H1 (cell line): ENCODE results near the gene MZT2A. TPM values are rescaled to one million over a fixed set of nuclear protein-coding genes. Genes with fewer than 3 reads are reported as not detected.
"Not testable (repeated sequence)": the region's sequence is repeated elsewhere in the genome, so short reads cannot be mapped to it uniquely, and the experiment has no call there.

Experiments used
- CTCF ChIA-PET: fragments of 300-600 bp; sonication (Branson Sonifier 250); formaldehyde crosslinking; loops from one replicate; lab custom pipeline; 2021; ENCODE audit not compliant: partially characterized antibody; lab: Charles Lee
- POLR2A ChIA-PET: fragments of 300-600 bp; sonication (Branson Sonifier 250); formaldehyde crosslinking; loops from one replicate; lab custom pipeline; 2021; ENCODE audit warnings: inconsistent platforms; ENCODE audit not compliant: partially characterized antibody; lab: Charles Lee
- DNase-seq, 2 experiments: peaks; one replicate each; pipeline versions ENCODE4 v3.0.0 to v3.0.0-alpha.2; 2010 to 2022; ENCODE audit warnings: low spot score in 2 of 2, low read depth in 1 of 2, mixed read lengths in 1 of 2
- FAIRE-seq: peaks from 2 replicates; lab custom pipeline; 2011; peaks lifted over from hg19 to GRCh38; lab: Jason Lieb, UNC
- H2AFZ ChIP-seq: 2 replicates; pipeline ENCODE4 v1.8.1; 2012; ENCODE audit warnings: low read length, inconsistent platforms
- H2AK5ac ChIP-seq: 2 replicates; pipeline ENCODE4 v1.6.1; 2013; ENCODE audit warnings: low read depth, low read length
- H2BK120ac ChIP-seq: replicated peaks from 2 replicates; pipeline ENCODE3; 2013; ENCODE audit warnings: low read depth, low read length, inconsistent platforms
- H2BK12ac ChIP-seq: 2 replicates; pipeline ENCODE4 v1.6.1; 2013; ENCODE audit warnings: low read depth, low read length
- H2BK15ac ChIP-seq: 2 replicates; pipeline ENCODE4 v1.6.1; 2013; ENCODE audit warnings: low read length
- H2BK20ac ChIP-seq: 2 replicates; pipeline ENCODE4 v1.6.1; 2013; ENCODE audit warnings: low read length
- H2BK5ac ChIP-seq: 2 replicates; pipeline ENCODE4 v1.6.1; 2013; ENCODE audit warnings: low read depth, low read length
- H3K14ac ChIP-seq: 2 replicates; pipeline ENCODE4 v1.6.1; 2013; ENCODE audit warnings: inconsistent platforms; ENCODE audit not compliant: insufficient read length
- H3K18ac ChIP-seq: 2 replicates; pipeline ENCODE4 v1.6.1; 2013; ENCODE audit warnings: low read length; ENCODE audit errors: extremely low read depth
- H3K23ac ChIP-seq: 2 replicates; pipeline ENCODE4 v1.6.1; 2013; ENCODE audit warnings: inconsistent platforms; ENCODE audit not compliant: insufficient read length
- H3K23me2 ChIP-seq: 2 replicates; pipeline ENCODE4 v1.6.1; 2013; ENCODE audit warnings: low read depth, low read length
- H3K27ac ChIP-seq: 2 replicates; pipeline ENCODE4 v1.6.1; 2011; ENCODE audit warnings: low read depth, low read length, inconsistent platforms
- H3K27me3 ChIP-seq, 4 experiments: replicated peaks in 1 of 4; 1 replicate in 1 of 4; 2 replicates in 3 of 4; pipeline versions ENCODE4 v1.6.1 to v1.8.1; 2011 to 2013; ENCODE audit warnings: low read length in 3 of 4, mild to moderate bottlenecking in 3 of 4, inconsistent platforms in 2 of 4, mixed read lengths in 2 of 4, moderate library complexity in 1 of 4; ENCODE audit not compliant: control insufficient read depth in 3 of 4, insufficient read depth in 3 of 4; ENCODE audit errors: extremely low read depth in 1 of 4
- H3K36me3 ChIP-seq, 4 experiments: 2 replicates each; pipeline versions ENCODE4 v1.6.1 to v1.8.1; 2011 to 2013; ENCODE audit warnings: mild to moderate bottlenecking in 4 of 4, low read length in 3 of 4, moderate library complexity in 2 of 4, control low read depth in 1 of 4, inconsistent platforms in 1 of 4; ENCODE audit not compliant: insufficient read depth in 4 of 4, control insufficient read depth in 2 of 4
- H3K4ac ChIP-seq: replicated peaks from 2 replicates; pipeline ENCODE3; 2013; ENCODE audit warnings: low read length, low read depth, mixed read lengths, inconsistent platforms; ENCODE audit not compliant: insufficient read length
- H3K4me1 ChIP-seq, 4 experiments: replicated peaks in 1 of 4; 1 replicate in 1 of 4; 2 replicates in 3 of 4; pipeline versions ENCODE4 v1.6.1 to v1.8.1; 2011 to 2013; ENCODE audit warnings: low read length in 3 of 4, inconsistent platforms in 2 of 4, mixed read lengths in 1 of 4; ENCODE audit not compliant: insufficient read depth in 4 of 4, control insufficient read depth in 3 of 4
- H3K4me2 ChIP-seq, 2 experiments: 2 replicates each; pipeline versions ENCODE4 v1.6.1 to v1.8.1; 2011 to 2013; ENCODE audit warnings: low read depth in 2 of 2, low read length in 2 of 2, control low read depth in 1 of 2, inconsistent platforms in 1 of 2, mild to moderate bottlenecking in 1 of 2; ENCODE audit not compliant: insufficient read depth in 1 of 2
- H3K4me3 ChIP-seq, 4 experiments: fragments of 200-600, 300-600 bp in 1 of 4; sonication (generic), shearing (Covaris generic), sonication (Bioruptor Twin) in 1 of 4; 2 replicates each; pipeline versions ENCODE4 v1.5.1 to v1.8.1; 2011 to 2016; ENCODE audit warnings: low read length in 4 of 4, low read depth in 3 of 4, control low read depth in 2 of 4, inconsistent platforms in 2 of 4, mild to moderate bottlenecking in 2 of 4, mixed read lengths in 1 of 4, moderate library complexity in 1 of 4; ENCODE audit not compliant: insufficient read depth in 2 of 4; ENCODE audit errors: extremely low read depth in 1 of 4
- H3K56ac ChIP-seq: replicated peaks from 2 replicates; pipeline ENCODE3; 2013; ENCODE audit warnings: low read depth, mild to moderate bottlenecking, mixed read lengths, low read length, inconsistent platforms; ENCODE audit not compliant: insufficient read length
- H3K79me1 ChIP-seq: 2 replicates; pipeline ENCODE4 v1.6.1; 2013; ENCODE audit warnings: low read depth, low read length, control low read depth
- H3K79me2 ChIP-seq, 2 experiments: 2 replicates each; pipeline versions ENCODE4 v1.6.1 to v1.8.1; 2012 to 2013; ENCODE audit warnings: low read length in 2 of 2, mild to moderate bottlenecking in 2 of 2, inconsistent platforms in 1 of 2; ENCODE audit not compliant: insufficient read depth in 2 of 2, control insufficient read depth in 1 of 2
- H3K9ac ChIP-seq, 4 experiments: replicated peaks in 1 of 4; 1 replicate in 1 of 4; 2 replicates in 3 of 4; pipeline versions ENCODE4 v1.6.1 to v1.8.1; 2011 to 2013; ENCODE audit warnings: low read depth in 3 of 4, low read length in 3 of 4, control low read depth in 2 of 4, mild to moderate bottlenecking in 2 of 4, moderate library complexity in 2 of 4, inconsistent platforms in 1 of 4; ENCODE audit errors: extremely low read depth in 1 of 4
- H3K9me3 ChIP-seq, 2 experiments: 2 replicates each; pipeline versions ENCODE4 v1.6.1 to v1.8.1; 2012 to 2013; ENCODE audit warnings: mild to moderate bottlenecking in 2 of 2, moderate library complexity in 2 of 2, control low read depth in 1 of 2, inconsistent platforms in 1 of 2, low read depth in 1 of 2, low read length in 1 of 2, mixed read lengths in 1 of 2; ENCODE audit not compliant: insufficient read depth in 2 of 2
- H4K20me1 ChIP-seq, 2 experiments: replicated peaks in 1 of 2; 2 replicates each; pipeline versions ENCODE3 to v1.8.1; 2011 to 2013; ENCODE audit warnings: inconsistent platforms in 2 of 2, low read length in 2 of 2, mild to moderate bottlenecking in 1 of 2; ENCODE audit not compliant: insufficient read depth in 2 of 2, control insufficient read depth in 1 of 2
- H4K5ac ChIP-seq: 2 replicates; pipeline ENCODE4 v1.6.1; 2013; ENCODE audit warnings: low read length, low read depth, mixed read lengths, inconsistent platforms; ENCODE audit not compliant: insufficient read length
- H4K8ac ChIP-seq: 2 replicates; pipeline ENCODE4 v1.8.0; 2013; ENCODE audit warnings: mild to moderate bottlenecking, moderate library complexity, low read length, inconsistent platforms; ENCODE audit not compliant: insufficient read depth; ENCODE audit errors: extremely low read depth
- H4K91ac ChIP-seq: replicated peaks from 2 replicates; pipeline ENCODE3; 2013; ENCODE audit warnings: low read length, mixed read lengths, inconsistent platforms; ENCODE audit not compliant: insufficient read length
- WGBS, 2 experiments: shearing (Covaris generic) in 1 of 2; methylation state at CpG; one replicate each; pipeline versions ENCODE4 v1.1.6 to v1.1.7; 2013 to 2015; ENCODE audit warnings: low lambda C conversion rate in 2 of 2, mixed read lengths in 2 of 2, inconsistent platforms in 1 of 2, low coverage in 1 of 2, missing lambda C conversion rate in 1 of 2; ENCODE audit not compliant: insufficient replicate concordance in 2 of 2, insufficient coverage in 1 of 2, insufficient read length in 1 of 2; ENCODE audit errors: extremely low coverage in 1 of 2, missing lambda C conversion rate in 1 of 2; 5-methylcytosine and 5-hydroxymethylcytosine counted together
- polyA plus RNA-seq, 7 experiments: library from polyadenylated mRNA; depleted of rRNA in 3 of 7; stranded (reverse) in 5 of 7; unstranded in 2 of 7; fragments of >200 nt in 5 of 7; fragments of 200-250 nt in 2 of 7; gene quantifications; 1 replicate in 5 of 7; 2 replicates in 1 of 7; 4 replicates in 1 of 7; pipeline versions ENCODE4 v1.2.1 to v1.2.3, GENCODE V29; 2011 to 2013; ENCODE audit warnings: missing spikeins in 2 of 7, mixed read lengths in 2 of 7
- total RNA-seq: library from RNA; stranded (reverse); fragmentation: NEBNext Ultra II Directional; extraction: Animal tissue kit (Norgen Biotek cat#: 25700); gene quantifications from 2 replicates; pipeline ENCODE4 v1.2.1, GENCODE V29; 2021

MZT2A gene
- total and polyA plus RNA-seq, 2 of the 8 experiments (the other 6 are each of a cell fraction or from before 2014, with no cell fraction given) = 116 to 120 TPM

GRCh38 chr2:131478074-131478849 is 13.9 kb downstream of the MZT2A start:
- H3K18ac ChIP-seq, H3K4me2 ChIP-seq, H3K4ac ChIP-seq, H4K91ac ChIP-seq, H3K4me1 ChIP-seq, H2BK12ac ChIP-seq, H3K79me2 ChIP-seq, POLR2A ChIA-PET, H3K14ac ChIP-seq, H3K9me3 ChIP-seq, CTCF ChIA-PET, H2BK120ac ChIP-seq, H3K27me3 ChIP-seq, H3K79me1 ChIP-seq, FAIRE-seq, H2BK15ac ChIP-seq, H3K9ac ChIP-seq, H2BK5ac ChIP-seq, H3K56ac ChIP-seq, H2BK20ac ChIP-seq, H3K4me3 ChIP-seq, H3K36me3 ChIP-seq, H3K23me2 ChIP-seq, H2AFZ ChIP-seq, H4K20me1 ChIP-seq, H4K5ac ChIP-seq, DNase-seq, H4K8ac ChIP-seq, H3K23ac ChIP-seq, H3K27ac ChIP-seq, H2AK5ac ChIP-seq: not testable (repeated sequence)
- WGBS, 2 experiments = 96% methylated on average over 12 of the region's 18 CpGs; no CpG with 5 or more reads in 1 of the 2 experiments

- H3K23me2 ChIP-seq, H3K9me3 ChIP-seq, H3K4me1 ChIP-seq, H2AFZ ChIP-seq, H2BK15ac ChIP-seq, H3K4ac ChIP-seq, H3K14ac ChIP-seq, H4K8ac ChIP-seq, FAIRE-seq, H3K36me3 ChIP-seq, H4K91ac ChIP-seq, H2BK120ac ChIP-seq, H3K9ac ChIP-seq, DNase-seq, H3K27ac ChIP-seq, H3K4me3 ChIP-seq, POLR2A ChIA-PET, H4K20me1 ChIP-seq, H3K18ac ChIP-seq, H3K4me2 ChIP-seq, H3K56ac ChIP-seq, H2BK20ac ChIP-seq, H2AK5ac ChIP-seq, H3K79me1 ChIP-seq, H3K27me3 ChIP-seq, H3K23ac ChIP-seq, H4K5ac ChIP-seq, H2BK5ac ChIP-seq, H3K79me2 ChIP-seq, H2BK12ac ChIP-seq, CTCF ChIA-PET: not testable (repeated sequence)
- WGBS, 2 experiments = 87% methylated on average over 1 of the region's 1 CpG; no CpG with 5 or more reads in 1 of the 2 experiments
Observed at GRCh38 chr2:131477227-131477626, 15.0 kb downstream of the MZT2A start.
